HG03159 (cell line): ENCODE results near the gene CPD.
"Not testable (repeated sequence)": the region's sequence is repeated elsewhere in the genome, so short reads cannot be mapped to it uniquely, and the experiment has no call there.

Experiments
- ATAC-seq: cut with Tn5 transposase; IDR thresholded peaks from one replicate; pipeline ENCODE4 v1.9.1; 2021; ENCODE audit warnings: mild to moderate bottlenecking, moderate library complexity; ENCODE audit not compliant: unreplicated experiment

Gene CPD

DNA sequence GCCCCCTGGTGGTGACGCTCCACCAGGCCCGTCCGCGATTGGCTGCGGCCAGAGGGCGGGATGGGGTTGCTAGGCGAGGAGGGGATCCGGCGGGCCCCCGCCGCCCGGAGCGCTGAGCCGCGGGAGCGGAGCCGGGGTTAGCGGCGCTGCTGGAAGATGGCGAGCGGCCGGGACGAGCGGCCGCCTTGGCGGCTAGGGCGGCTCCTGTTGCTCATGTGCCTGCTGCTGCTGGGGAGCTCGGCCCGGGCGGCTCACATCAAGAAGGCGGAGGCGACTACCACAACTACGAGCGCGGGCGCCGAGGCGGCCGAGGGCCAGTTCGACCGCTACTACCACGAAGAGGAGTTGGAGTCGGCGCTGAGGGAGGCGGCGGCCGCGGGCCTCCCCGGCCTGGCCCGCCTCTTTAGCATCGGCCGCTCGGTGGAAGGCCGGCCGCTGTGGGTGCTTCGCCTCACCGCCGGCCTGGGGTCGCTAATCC, at the start of gene CPD:
CPD (plus strand) TSS at position 103 of the 478 bp plus-strand sequence; CDS start at position 157, 54 bp downstream.
- peak; percentile 88 for ATAC-seq

DNA sequence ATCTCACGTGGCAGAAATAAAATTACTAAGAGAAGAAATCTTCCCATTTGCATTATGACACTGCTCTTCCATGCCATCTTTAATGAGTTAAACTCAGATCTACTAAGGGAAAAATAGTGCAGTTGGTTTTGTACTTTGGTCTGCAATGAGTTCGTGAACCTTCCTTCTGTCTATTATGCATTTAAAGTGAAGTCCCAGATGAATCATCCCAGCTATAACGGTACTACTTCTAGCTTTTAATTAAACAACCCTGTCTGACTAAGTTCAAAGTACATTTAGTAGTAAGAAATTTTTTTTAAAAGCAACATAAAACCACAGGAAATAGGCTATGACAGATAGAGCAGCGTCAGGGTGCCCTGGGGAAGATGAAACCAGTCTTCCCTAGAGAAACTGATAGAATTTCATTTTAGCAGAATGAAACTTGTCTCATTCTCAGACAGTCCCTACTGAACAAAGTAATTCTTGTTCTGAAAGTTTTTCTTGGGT, 46.6 kb upstream of the CPD start:
- ATAC-seq, result peak; percentile 56

DNA sequence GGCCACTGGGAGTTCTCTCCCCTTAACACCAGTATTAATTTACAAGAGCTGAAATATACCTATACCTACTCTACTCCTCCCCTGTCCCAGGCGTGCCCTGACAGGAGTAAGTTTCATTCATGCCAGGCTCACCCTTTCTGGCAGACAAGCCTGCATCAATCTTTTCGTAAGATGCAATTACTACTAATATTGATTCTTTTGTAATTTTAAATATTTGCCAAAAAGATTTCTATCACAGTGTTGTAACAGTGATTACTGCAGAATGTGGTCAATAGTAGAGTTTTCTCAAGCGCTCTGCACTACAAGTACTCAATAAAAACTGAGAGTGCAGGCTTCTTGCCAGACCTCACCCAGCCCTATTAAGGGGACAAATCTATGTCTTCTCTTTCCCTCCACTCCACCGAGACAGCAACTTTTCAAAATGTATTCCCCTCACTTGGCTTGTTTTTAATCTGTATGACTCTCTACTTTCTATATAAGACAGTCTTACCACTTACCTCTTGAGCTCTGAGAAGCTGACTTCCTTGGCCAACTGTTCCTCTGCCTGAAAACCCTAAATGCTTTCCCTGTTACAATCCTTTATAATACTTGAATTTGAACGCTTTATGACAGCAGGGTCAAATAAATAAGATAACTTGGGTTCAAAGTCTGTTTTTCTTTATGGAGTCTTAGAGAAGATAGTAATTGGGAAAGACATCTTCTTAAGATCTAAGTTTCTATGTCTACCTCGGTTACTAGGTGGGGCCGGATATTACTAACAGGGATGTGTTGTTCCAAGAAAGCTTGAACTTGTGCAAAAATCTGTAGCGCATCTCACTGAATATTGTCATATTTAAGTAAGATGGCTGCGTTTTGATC, 45.0 kb upstream of the CPD start, which contains the start of gene TMIGD1:
TMIGD1 (minus strand) TSS at position 555 of the 858 bp plus-strand sequence. CDS start 1,924 bp downstream, outside the sequence.
- no peak for ATAC-seq

DNA sequence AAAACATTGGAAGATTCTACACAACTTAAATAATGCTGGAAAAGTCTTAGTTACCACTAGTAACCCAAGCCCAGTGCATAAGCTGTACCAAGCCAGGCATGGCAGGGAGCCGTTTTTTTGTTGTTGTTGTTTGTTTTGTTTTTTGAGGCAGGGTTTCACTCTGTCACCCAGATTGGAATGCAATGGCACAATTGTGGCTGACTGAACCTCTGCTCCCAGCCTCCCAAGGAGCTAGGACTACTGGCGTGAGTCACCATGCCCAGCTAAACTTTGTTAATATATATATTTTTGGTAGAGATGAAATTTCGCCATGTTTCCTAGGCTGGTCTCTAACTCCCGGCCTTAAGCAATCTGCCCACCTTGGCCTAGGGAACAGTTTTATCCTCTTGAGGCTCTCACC, 44.3 kb upstream of the CPD start:
- ATAC-seq, result no peak

DNA sequence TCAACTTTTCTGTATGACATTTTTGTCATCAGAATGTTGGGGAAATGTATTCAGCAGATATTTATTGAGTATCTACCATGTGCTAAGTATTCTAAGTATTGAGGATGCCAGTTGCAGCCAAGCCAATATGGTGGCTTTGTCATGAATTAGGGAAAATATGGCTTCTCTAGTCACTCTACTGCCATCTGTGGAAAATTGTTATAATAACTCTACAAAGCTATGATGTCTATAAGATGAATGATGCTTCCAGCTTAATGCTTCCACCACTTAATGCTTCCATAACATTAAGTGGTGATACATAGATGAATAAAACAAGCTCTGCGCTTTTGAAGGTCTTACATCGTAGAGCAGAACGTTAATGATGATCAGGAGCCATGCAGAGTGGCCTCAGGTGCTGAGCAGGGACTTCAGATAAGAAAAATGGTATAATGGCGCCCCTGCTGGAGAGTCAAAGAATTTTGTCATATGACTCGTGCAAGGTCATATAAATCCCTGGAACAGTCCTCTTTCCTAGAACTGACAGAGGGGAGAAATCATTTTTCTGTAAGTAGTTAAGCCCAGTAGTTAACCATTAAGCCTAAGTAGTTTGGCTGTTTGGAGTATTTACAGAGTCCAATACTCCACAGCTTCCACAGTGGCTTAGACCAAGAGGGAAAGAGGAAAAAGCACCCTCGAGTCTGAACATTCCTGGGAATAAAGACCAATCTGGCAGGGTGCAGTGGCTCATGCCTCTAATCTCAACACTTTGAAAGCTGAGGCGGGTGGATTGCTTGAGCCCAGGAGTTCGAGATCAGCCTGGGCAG, 42.2 kb upstream of the CPD start:
- no peak for ATAC-seq

DNA sequence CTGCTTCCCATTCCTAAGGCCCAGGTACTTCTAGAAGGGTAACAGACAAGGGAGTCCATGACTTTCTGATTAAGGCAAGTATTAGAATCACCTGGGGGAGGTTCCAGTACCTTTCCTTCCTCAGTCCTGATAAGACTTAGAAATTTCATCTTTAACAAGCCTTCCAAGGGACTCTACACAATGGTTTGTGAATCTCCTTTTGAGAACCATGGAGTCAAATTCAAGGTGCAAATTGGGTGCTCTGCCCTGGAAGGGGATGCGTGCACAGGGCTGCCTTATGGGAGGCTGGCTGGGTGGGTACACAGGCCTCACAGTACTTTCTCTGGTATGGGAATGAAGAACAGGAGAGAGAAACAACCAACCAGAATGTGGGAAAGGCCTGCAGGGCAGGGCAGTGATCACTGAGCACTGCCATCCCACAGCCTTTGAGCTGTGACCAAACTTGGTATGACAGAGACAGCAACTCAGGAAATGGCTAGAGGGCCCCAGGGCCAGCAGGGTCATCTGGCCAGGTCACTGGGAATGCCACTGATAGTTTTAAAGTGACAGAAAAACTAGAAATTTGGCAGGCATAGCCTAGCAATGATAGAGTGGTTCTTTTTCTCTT, 41.2 kb upstream of the CPD start:
- no peak for ATAC-seq

DNA sequence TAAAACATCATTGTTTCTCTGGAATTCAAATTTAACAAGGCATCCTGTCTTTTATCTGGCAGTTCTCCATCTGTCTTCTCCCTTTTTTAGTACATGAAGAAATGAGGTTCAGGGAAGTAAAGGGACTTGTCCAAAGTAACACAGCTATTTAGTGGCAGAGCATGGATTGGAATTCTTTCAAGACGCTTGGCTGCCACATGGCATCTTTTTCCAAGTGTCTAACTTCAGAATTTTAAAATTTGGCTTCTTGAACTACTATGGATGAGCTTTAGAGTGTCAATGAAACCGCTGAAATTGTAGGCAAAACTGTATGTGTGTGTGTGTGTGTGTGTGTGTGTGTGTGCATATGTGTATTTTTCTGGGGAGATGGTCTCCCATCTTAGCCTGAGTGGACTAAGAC, 39.6 kb upstream of the CPD start:
- no peak for ATAC-seq

DNA sequence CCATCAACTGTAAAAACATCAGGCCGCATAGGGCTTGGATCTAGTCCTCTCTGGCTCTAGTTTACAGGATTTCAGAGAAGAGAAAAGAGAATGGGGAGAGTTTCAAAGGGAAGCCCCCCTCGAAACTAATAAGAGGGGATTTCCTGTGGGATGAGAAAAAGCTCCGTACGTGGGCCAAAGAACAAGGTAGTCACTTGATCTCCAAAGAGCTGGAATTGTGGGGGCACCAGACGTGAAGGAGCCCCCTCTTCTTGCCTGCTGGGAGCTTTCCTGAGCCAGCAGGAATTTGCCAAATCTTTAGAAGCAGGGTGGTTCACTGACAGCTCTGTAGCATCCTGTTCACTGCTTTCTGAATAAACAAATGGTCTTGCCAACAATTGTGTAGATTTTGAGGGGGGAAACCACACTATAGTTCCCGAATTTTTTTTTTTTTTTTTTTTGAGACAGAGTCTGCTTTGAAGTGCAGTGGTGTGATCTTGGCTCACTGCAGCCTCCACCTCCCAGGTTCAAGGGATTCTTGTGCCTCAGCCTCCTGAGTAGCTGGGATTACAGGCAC, 37.8 kb upstream of the CPD start:
- no peak for ATAC-seq

DNA sequence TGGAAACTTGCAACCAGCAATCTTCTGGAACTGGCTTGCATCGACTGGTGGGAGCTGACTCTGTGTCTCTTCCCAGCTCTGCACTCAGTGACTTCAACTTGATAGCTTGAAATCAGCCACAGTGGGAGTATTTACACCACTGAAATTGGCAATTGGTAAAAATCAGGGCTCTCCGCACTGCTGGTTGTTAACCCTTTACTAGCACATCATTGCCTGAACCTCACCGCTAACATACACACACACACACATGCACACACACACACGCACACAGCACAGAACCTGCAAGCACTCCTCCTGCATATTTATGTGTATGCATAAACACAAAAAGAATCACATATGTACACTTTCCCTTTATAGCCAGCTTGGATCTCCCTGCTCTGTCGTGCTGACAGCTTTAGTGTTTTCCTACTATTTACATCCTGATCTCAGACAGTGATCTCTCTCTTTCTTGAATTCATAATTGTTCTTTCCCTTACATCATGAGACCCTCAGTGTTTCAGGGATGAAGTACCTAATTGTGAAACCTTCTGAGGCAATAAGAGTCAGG, 37.0 kb upstream of the CPD start:
- ATAC-seq, result no peak

DNA sequence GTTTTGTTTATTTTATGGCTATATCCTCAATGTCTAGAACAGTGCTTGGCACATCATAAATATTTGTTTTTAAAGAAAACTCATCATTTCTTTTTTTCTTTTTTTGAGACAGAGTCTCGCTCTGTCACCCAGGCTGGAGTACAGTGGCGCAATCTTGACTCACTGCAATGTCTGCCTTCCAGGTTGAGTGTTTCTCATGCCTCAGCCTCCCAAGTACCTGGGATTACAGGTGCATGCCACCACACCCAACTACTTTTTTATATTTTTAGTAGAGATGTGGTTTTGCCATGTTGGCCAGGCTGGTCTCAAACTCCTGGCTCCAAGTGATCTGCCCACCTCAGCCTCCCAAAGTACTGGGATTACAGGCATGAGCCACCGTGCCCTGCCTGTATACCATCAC, 35.5 kb upstream of the CPD start:
- not testable (repeated sequence) for ATAC-seq

DNA sequence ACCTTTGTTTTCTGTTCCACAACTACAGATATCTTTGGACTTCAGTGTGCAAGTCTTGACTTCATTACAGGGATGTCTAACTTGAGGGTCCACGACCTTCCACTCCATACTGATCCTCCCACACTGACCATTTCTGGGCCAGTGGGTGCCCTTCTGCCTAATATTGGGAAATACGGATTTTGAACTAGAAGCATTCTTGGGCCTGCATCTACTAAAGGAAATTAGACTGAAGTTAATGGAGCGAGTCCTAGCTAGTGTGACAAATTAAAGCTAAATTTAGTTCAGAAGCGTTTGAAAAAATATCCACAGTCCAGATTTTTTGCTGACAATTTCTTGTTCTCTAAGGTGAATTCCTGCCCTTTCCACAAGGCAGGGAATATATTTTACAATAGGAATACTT, 34.9 kb upstream of the CPD start:
- ATAC-seq, result no peak

DNA sequence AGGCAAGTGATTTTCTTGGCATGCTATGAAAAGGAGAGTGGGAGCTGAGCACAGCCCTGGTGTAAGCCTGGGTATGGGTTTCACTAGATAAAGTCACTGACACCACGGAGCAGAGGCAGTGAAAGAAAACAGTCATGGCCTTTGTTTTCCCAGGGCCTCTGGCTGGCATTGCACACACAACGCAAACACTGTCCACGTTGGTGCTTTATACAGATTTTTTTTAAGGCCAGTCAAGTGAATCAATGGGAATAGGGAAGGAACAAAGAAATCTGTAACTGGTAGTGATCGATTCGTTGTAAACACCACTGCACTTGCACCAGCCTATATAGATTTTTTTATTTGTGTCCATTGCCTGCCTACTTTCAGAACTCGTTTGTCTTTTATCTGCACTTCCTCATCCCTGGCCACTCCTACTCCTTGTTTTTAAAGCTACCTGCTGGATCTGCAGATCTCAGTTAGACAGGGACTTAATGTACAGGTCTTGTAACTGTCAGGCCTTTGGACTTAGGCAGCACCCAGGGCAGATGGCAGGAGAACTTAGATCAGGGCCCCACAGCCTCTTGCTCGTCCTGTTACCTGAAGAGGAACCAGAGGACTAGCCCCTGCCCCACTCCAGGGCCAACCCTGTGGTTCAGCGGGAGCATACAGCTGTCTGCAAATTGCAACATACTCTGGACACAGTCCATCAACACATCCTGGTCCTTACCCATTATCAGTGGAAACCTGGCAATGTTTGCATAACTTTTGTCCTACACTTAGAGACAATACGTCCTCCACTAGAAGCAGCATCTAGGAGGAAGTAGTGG, 34.2 kb upstream of the CPD start:
- no peak for ATAC-seq

DNA sequence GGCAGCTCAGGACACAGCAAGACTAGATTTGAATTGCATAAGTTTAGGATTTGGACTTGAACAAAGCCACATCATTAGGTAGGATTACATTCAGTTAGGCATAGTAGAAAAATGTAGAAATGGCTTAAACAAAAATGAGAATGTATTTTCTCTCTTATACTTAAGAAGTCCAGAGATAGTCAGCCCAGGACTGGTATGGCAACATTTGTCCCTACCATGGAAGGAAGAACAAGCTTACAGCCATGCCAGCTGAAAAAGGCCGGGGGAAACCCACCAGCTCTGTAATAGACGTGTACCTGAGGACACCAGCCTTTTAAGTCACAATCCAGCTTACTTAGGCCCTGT, 33.7 kb upstream of the CPD start:
- ATAC-seq, result no peak

DNA sequence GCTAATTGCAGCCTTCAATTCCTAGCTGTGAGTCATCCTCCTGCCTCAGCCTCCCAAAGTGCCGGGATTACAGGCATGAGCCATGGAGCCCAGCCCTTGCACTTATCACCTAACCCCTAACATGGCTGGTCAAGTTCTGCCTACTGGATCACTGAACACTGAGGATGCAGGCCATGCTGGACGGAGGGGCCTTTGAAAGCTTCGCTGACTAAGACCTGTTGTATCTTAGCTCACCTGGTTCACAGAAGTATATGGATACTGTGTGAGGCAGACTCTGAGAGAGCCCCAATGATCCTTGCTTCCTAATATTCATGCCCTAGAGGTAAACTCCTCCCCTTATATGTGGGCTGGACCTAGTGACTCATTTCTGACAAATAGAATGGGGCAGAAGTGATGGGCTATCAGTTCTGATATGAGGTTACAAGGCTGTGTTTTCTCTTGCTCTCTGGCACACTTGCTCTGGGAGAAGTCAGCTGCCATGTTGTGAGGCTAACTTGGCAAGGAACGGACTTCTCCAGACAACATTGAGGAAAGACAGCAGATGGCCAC, 33.1 kb upstream of the CPD start:
- ATAC-seq, result no peak

DNA sequence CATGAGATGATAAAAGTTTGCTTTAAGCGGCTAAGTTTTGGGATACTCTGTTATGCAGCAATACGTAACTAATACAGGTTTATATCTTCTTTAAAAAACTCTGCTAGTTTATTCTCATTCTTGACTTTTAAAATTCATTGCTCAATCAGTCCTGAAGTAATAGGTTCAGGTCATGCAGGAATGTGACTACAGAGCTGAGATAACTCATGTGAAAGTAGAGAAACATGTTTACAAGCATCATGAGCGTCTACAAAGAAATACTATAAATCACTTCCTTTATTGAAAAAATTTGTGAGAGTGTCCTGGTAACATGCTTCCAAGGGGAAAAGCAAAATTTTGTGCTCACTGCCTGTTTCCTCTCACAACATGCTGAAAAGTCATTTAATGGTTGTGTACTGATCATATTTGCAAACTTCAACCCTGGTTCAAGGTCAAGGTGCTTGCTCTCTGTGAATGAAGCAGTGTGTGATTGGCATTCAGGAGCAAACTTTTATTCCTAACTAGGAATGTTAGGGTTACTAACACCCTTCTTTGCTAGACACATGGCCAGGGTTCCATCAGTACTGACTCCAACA, 32.4 kb upstream of the CPD start:
- no peak for ATAC-seq

DNA sequence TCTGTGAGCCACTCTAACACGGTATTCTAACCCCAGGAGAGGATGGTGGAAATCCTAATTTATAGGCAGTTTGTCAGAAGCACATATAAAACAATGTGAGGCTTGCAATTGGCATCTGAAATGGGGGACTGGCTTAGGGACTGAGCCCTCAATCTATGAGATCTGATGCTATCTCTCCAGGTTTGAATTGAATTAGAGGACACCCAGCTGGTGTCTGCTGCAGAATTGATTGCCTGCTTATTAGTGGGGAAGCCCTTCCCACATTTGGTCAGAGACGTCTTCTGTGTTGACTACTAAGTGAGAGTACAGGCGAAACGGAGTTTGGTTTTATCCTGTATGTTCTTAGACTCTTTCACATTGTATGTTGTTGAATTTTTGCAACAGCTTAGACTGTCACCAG, 31.2 kb upstream of the CPD start:
- no peak for ATAC-seq

DNA sequence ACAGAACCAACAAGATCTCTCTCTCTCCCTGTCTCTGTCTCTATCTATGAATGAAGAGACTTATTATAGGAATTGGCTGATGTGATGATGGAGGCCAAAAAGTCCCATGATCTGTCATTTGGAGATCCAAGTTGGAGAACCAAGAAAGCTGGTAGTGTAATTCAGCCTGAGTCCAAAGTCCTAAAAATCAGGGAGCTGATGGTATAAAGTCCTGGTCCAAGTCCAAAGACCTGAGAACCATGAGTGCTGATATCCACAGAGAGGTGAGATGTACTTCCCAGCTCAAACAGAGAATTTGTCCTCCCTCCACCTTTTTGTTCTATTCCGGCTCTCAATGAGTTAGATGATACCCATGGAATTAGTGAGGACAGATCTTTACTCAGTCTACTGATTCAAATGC, 29.5 kb upstream of the CPD start:
- no peak for ATAC-seq

DNA sequence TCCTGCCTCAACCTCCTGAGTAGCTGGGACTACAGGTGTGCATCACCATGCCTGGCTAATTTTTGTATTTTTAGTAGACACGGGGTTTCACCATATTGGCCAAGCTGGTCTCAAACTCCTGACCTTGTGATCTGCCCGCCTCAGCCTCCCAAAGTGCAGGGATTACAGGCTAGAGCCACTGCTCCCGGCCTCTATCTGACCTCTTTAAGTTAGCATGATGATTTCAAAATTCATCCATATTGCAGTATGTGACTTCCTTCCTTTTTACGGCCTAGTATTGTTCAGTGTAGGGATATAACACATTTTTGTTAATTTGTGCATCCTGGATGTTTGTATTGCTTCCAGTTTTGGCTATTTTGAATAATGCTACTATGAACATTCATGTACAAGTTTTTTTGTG, 27.5 kb upstream of the CPD start:
- ATAC-seq, result not testable (repeated sequence)

DNA sequence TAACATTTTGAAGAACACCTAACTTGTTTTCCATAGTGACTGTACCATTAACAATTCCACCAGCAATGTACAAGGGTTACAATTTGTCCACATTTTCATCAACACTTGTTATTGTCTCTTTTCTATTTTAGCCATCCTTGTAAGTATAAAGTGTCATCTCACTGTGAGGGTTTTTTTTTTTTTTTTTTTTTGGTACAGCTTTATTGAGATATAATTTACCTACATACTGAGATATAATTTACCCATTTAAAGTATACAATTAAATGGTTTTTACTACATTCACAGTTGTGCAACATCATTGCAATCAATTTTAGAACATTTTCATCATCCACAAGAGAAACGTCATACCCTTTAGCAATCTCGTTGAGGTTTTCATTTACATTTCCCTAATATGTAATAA, 27.0 kb upstream of the CPD start:
- ATAC-seq, result no peak
